Endothelial cell of umbilical vein (primary cell): Measurements from ENCODE around the gene CCDC39. TPM values are rescaled to one million over a fixed set of nuclear protein-coding genes. Genes with fewer than 3 reads are reported as not detected.

Experiments
- BruUV-seq: library from RNA; stranded (reverse); fragments of 400-500 nt; replicated peaks from 2 replicates; lab custom pipeline; 2021; lab: Mats Ljungman, UMichigan
- CTCF ChIA-PET: fragments of 300-600, 350-600 bp; sonication (Branson Sonifier 250); formaldehyde crosslinking; loops from one replicate; lab custom pipeline; 2021; ENCODE audit warnings: antibody characterized with exemption, inconsistent platforms; lab: Charles Lee
- POLR2A ChIA-PET: fragments of 300-600, 350-600 bp; sonication (Branson Sonifier 250); formaldehyde crosslinking; loops from one replicate; lab custom pipeline; 2021; ENCODE audit warnings: antibody characterized with exemption, inconsistent platforms; lab: Charles Lee
- DNase-seq: peaks from one replicate; pipeline ENCODE4 v3.0.0-alpha.2; 2011; ENCODE audit warnings: low read depth, low spot score
- FAIRE-seq: peaks from 2 replicates; lab custom pipeline; 2011; peaks lifted over from hg19 to GRCh38; lab: Jason Lieb, UNC
- H2AFZ ChIP-seq: 2 replicates; pipeline ENCODE4 v1.6.0; 2012; ENCODE audit warnings: low read depth, low read length, control low read depth, inconsistent platforms
- H3K27ac ChIP-seq: 2 replicates; pipeline ENCODE4 v1.5.1; 2011; ENCODE audit warnings: low read depth, mild to moderate bottlenecking, control low read depth, low read length, moderate library complexity; ENCODE audit not compliant: insufficient read depth
- H3K27me3 ChIP-seq, 2 experiments: 2 replicates each; pipeline versions ENCODE4 v1.6.0 to v1.6.1; 2011; ENCODE audit warnings: low read length in 2 of 2, mixed read lengths in 1 of 2; ENCODE audit not compliant: control insufficient read depth in 2 of 2, insufficient read depth in 2 of 2
- H3K36me3 ChIP-seq, 2 experiments: 2 replicates in 1 of 2; 3 replicates in 1 of 2; pipeline ENCODE4 v1.5.1; 2011; ENCODE audit warnings: low read length in 2 of 2, mild to moderate bottlenecking in 1 of 2, moderate library complexity in 1 of 2; ENCODE audit not compliant: control insufficient read depth in 2 of 2, insufficient read depth in 2 of 2; ENCODE audit errors: extremely low read depth in 1 of 2
- H3K4me1 ChIP-seq: 3 replicates; pipeline ENCODE4 v1.5.1; 2011; ENCODE audit warnings: mild to moderate bottlenecking, low read length; ENCODE audit not compliant: control insufficient read depth, insufficient read depth; ENCODE audit errors: extremely low read depth
- H3K4me2 ChIP-seq: 2 replicates; pipeline ENCODE4 v1.6.1; 2011; ENCODE audit warnings: low read length, control low read depth, mixed read lengths; ENCODE audit not compliant: insufficient read depth
- H3K4me3 ChIP-seq, 3 experiments: fragments of 200-600 bp in 1 of 3; sonication (generic), shearing (Covaris generic) in 1 of 3; replicated peaks in 1 of 3; 2 replicates each; pipeline ENCODE4 v1.5.1; 2011 to 2016; ENCODE audit warnings: control low read depth in 3 of 3, low read length in 3 of 3, mild to moderate bottlenecking in 2 of 3, inconsistent platforms in 1 of 3, low read depth in 1 of 3, moderate library complexity in 1 of 3; ENCODE audit not compliant: insufficient read depth in 1 of 3
- H3K79me2 ChIP-seq: 2 replicates; pipeline ENCODE4 v1.6.0; 2012; ENCODE audit warnings: low read length, inconsistent platforms; ENCODE audit not compliant: control insufficient read depth, insufficient read depth
- H3K9ac ChIP-seq: replicated peaks from 2 replicates; pipeline ENCODE3; 2011; ENCODE audit warnings: low read length, control low read depth; ENCODE audit not compliant: insufficient read depth; ENCODE audit errors: extremely low read depth
- H3K9me1 ChIP-seq: replicated peaks from 3 replicates; pipeline ENCODE4 v1.6.0; 2011; ENCODE audit warnings: mild to moderate bottlenecking, low read length; ENCODE audit not compliant: control insufficient read depth, insufficient read depth; ENCODE audit errors: extremely low read depth
- H3K9me3 ChIP-seq: replicated peaks from 2 replicates; pipeline ENCODE4 v1.5.1; 2012; ENCODE audit warnings: low read length, inconsistent platforms; ENCODE audit not compliant: control insufficient read depth, insufficient read depth
- H4K20me1 ChIP-seq: replicated peaks from 2 replicates; pipeline ENCODE3; 2011; ENCODE audit warnings: mild to moderate bottlenecking, low read length; ENCODE audit not compliant: control insufficient read depth, insufficient read depth; ENCODE audit errors: extremely low read depth
- CTCF ChIP-seq, 2 donors: IDR thresholded peaks; 1 replicate in 1 of 2; 2 replicates in 1 of 2; pipeline ENCODE4 v1.5.1; 2011; ENCODE audit warnings: low read length in 2 of 2, mild to moderate bottlenecking in 2 of 2, moderate library complexity in 2 of 2, control low read depth in 1 of 2, inconsistent platforms in 1 of 2, low read depth in 1 of 2; ENCODE audit not compliant: insufficient read depth in 1 of 2; ENCODE audit errors: extremely low read depth in 1 of 2
- EZH2 ChIP-seq: IDR thresholded peaks from 2 replicates; pipeline ENCODE4 v1.6.1; 2012; ENCODE audit warnings: borderline replicate concordance, low read depth, mild to moderate bottlenecking, moderate library complexity, low read length, inconsistent platforms; ENCODE audit not compliant: severe bottlenecking
- FOS ChIP-seq: IDR thresholded peaks from 2 replicates; pipeline ENCODE4 v1.6.1; 2011; ENCODE audit warnings: mild to moderate bottlenecking, low read length, moderate library complexity, borderline replicate concordance; ENCODE audit not compliant: insufficient read depth
- GATA2 ChIP-seq: IDR thresholded peaks from 2 replicates; pipeline ENCODE4 v1.7.0; 2011; ENCODE audit warnings: low read depth, mild to moderate bottlenecking, moderate library complexity, mixed read lengths, low read length; ENCODE audit not compliant: insufficient read length, insufficient read depth
- JUN ChIP-seq: IDR thresholded peaks from 2 replicates; pipeline ENCODE4 v1.6.1; 2011; ENCODE audit warnings: borderline replicate concordance, low read depth; ENCODE audit not compliant: insufficient read length, insufficient read depth
- MAX ChIP-seq: IDR thresholded peaks from 2 replicates; pipeline ENCODE4 v1.6.1; 2011; ENCODE audit not compliant: insufficient read depth, insufficient read length
- MYC ChIP-seq: IDR thresholded peaks from one replicate; pipeline ENCODE4 v1.6.1; 2011; ENCODE audit warnings: mild to moderate bottlenecking, low read depth, low read length
- POLR2A ChIP-seq: IDR thresholded peaks from 2 replicates; pipeline ENCODE4 v1.6.1; 2012; ENCODE audit warnings: low read depth, mild to moderate bottlenecking, control low read depth, low read length
- POLR2AphosphoS5 ChIP-seq: IDR thresholded peaks from 2 replicates; pipeline ENCODE4 v1.6.1; 2012; ENCODE audit warnings: low read depth, mild to moderate bottlenecking, control low read depth, low read length, moderate library complexity; ENCODE audit not compliant: insufficient read depth
- dilution Hi-C: fragments of 300-500 bp; cut with MboI; formaldehyde crosslinking; loops from one replicate; pipeline ENCODE4 v1.15.0; 2019; ENCODE audit warnings: low sequenced_read_pairs; ENCODE audit not compliant: extremely low pct_ligation_motif_present
- intact Hi-C: fragments of 100-400 bp; cut with micrococcal nuclease; formaldehyde crosslinking; loops from one replicate; pipeline ENCODE4 v1.10.0; 2022
- polyA plus RNA-seq, 4 experiments: library from polyadenylated mRNA; depleted of rRNA in 3 of 4; stranded (reverse) in 3 of 4; unstranded in 1 of 4; fragments of >200 nt; gene quantifications; 2 replicates each; pipeline versions ENCODE4 v1.2.1 to v1.2.3, GENCODE V29; 2011 to 2012; ENCODE audit warnings: missing spikeins in 1 of 4
- total RNA-seq: library from RNA; stranded (reverse); gene quantifications from 2 replicates; pipeline ENCODE4 v1.2.3, GENCODE V29; 2021

Gene CCDC39
- total and polyA plus RNA-seq, 2 donors (not counting 3 experiments of a cell fraction or from before 2014, with no cell fraction given), result not detected

- CTCF ChIA-PET, result interaction anchor here (0.6 to 1.2 kb wide), 5 partner anchors 9 to 689 kb away, joined by 3 to 4 read pairs (median 3); partner anchors contain the start of gene CCDC39
- no peak for DNase-seq
- H3K36me3 ChIP-seq, result peaks cover 0 to 4% of the 10 kb centered on the region in 2 experiments
- no peaks in the 10 kb centered on the region for H3K4me1 ChIP-seq
- H3K9me1 ChIP-seq, result no peaks in the 10 kb centered on the region
- H3K4me3 ChIP-seq, result no peak overlapping the region
- H4K20me1 ChIP-seq, result no peaks in the 10 kb centered on the region
- no peak overlapping the region for H3K27ac ChIP-seq
- no peaks in the 10 kb centered on the region for H3K9me3 ChIP-seq
- no peak for FAIRE-seq
- BruUV-seq, result no TSS peak
- intact Hi-C loops, result no loop called here
- H2AFZ ChIP-seq, result no peak overlapping the region
- POLR2A ChIA-PET, result no interaction called here
- TF ChIP-seq JUN, result no peak
- no peak overlapping the region for H3K9ac ChIP-seq
- H3K4me2 ChIP-seq, result no peak overlapping the region
- no peaks in the 10 kb centered on the region for H3K27me3 ChIP-seq
- no peaks in the 10 kb centered on the region for H3K79me2 ChIP-seq
- dilution Hi-C loops, result no loop called here
Observed at GRCh38 chr3:180617049-180617448, 62.2 kb downstream of the CCDC39 start.

- ChIA-PET POLR2A (no interaction called here), CTCF (interaction anchor here (1.1 to 1.7 kb wide), 4 partner anchors 14 to 687 kb away, joined by 3 to 4 read pairs (median 4); partner anchors contain the start of gene TTC14)
- H3K27me3 ChIP-seq, result no peaks in the 10 kb centered on the region
- no peak for DNase-seq
- H3K9me1 ChIP-seq, result no peaks in the 10 kb centered on the region
- no peaks in the 10 kb centered on the region for H3K4me1 ChIP-seq
- no peaks in the 10 kb centered on the region for H3K9me3 ChIP-seq
- no peak overlapping the region for H3K4me3 ChIP-seq
- TF ChIP-seq POLR2A (no peak), POLR2AphosphoS5 (no peak), EZH2 (no peak), CTCF (IDR thresholded peaks at IDR 0.05; ENCODE audit: extremely low read depth in 1 of 2, insufficient read depth in 1 of 2, low read depth in 1 of 2, low read length in 2 of 2) (no peak), MYC (no peak), MAX (no peak), JUN (no peak), FOS (no peak), GATA2 (no peak)
- no peak for FAIRE-seq
- dilution Hi-C loops (no loop called here), intact Hi-C loops (no loop called here)
- no peaks in the 10 kb centered on the region for H3K79me2 ChIP-seq
- no peak overlapping the region for H3K4me2 ChIP-seq
- no peak overlapping the region for H3K27ac ChIP-seq
- no peak overlapping the region for H2AFZ ChIP-seq
- no peak overlapping the region for H3K9ac ChIP-seq
- H4K20me1 ChIP-seq, result no peaks in the 10 kb centered on the region
- no TSS peak for BruUV-seq
- peaks cover 0 to 9% of the 10 kb centered on the region in 2 experiments for H3K36me3 ChIP-seq
Observed at GRCh38 chr3:180615954-180616353, 63.3 kb downstream of the CCDC39 start.
